ENCODE results near the gene PALMD. TPM values are rescaled to one million over a fixed set of nuclear protein-coding genes. Genes with fewer than 3 reads are reported as not detected.
A peak's percentile ranks its signal among the peaks of the same experiment; 100 is the strongest.

The PALMD gene
- total RNA-seq, 1 experiment from 2014 or later, result not detected

GRCh38 chr1:99621340-99621901 lies 24.5 kb upstream of the PALMD start:
- Histone ChIP-seq H3K9ac (ENCODE audit: extremely low read depth, insufficient read length, low read length) (no peak overlapping the region), H3K79me1 (ENCODE audit: insufficient read depth, low read depth, low read length, poor library complexity, severe bottlenecking) (no peaks in the 10 kb centered on the region), H3K14ac (ENCODE audit: insufficient read depth, low read length) (no peak overlapping the region), H3K9me3 (ENCODE audit: control insufficient read depth, low read depth, low read length) (no peaks in the 10 kb centered on the region), H2BK5ac (ENCODE audit: insufficient read length, low read length) (no peak overlapping the region), H2BK20ac (ENCODE audit: low read depth, low read length, poor library complexity, severe bottlenecking) (no peak overlapping the region), H4K5ac (ENCODE audit: insufficient read length, low read depth, low read length) (no peak overlapping the region), H3T11ph (ENCODE audit: low read length) (no peak overlapping the region), H4K8ac (replicated peaks; ENCODE audit: insufficient read length, low read depth, low read length) (no peak overlapping the region), H2BK120ac (ENCODE audit: low read depth, low read length, poor library complexity, severe bottlenecking) (no peak overlapping the region), H3K4ac (ENCODE audit: low read depth, low read length) (no peak overlapping the region), H3K4me2 (ENCODE audit: insufficient read depth, insufficient read length, low read length) (no peak overlapping the region), H3K27me3 (ENCODE audit: insufficient read depth, low read length) (no peaks in the 10 kb centered on the region), H2AFZ (ENCODE audit: low read length) (peak overlapping the region; percentile 19), H3K27ac (ENCODE audit: insufficient read length, low read depth, low read length) (no peak overlapping the region), H4K91ac (ENCODE audit: insufficient read length, low read depth, low read length) (no peak overlapping the region), H2BK15ac (ENCODE audit: low read depth, low read length) (no peak overlapping the region), H3K56ac (ENCODE audit: insufficient read length, low read depth, low read length) (no peak overlapping the region), H3K79me2 (ENCODE audit: insufficient read depth, low read length) (no peaks in the 10 kb centered on the region), H2AK5ac (ENCODE audit: insufficient read length, low read length) (no peak overlapping the region), H4K20me1 (ENCODE audit: control insufficient read depth, insufficient read depth, insufficient read length) (no peaks in the 10 kb centered on the region), H3K23ac (ENCODE audit: insufficient read length, low read depth, low read length) (no peak overlapping the region), H3K23me2 (ENCODE audit: insufficient read length, low read depth, low read length, poor library complexity, severe bottlenecking) (no peaks in the 10 kb centered on the region), H3K4me1 (ENCODE audit: insufficient read depth, low read length) (peaks cover 2% of the 10 kb centered on the region; the same call in 1 of the 2 replicates), H2BK12ac (ENCODE audit: insufficient read length, low read depth, low read length) (no peak overlapping the region), H3K18ac (ENCODE audit: insufficient read length, low read depth, low read length) (no peak overlapping the region)
- Mint-ChIP-seq H3K4me1 (peaks cover 9 to 12% of the 10 kb centered on the region in 2 experiments), H3K36me3 (ENCODE audit: insufficient read depth in 1 of 3, low read depth in 3 of 3) (no peaks in the 10 kb centered on the region), H3K27me3 (ENCODE audit: low read depth) (no peaks in the 10 kb centered on the region), H3K27ac (peak overlapping the region in 1 of 3 experiments; percentile 20; a peak in 1 of 7 replicates), H3K4me3 (no peak overlapping the region), H3K9me3 (no peaks in the 10 kb centered on the region)
- TF ChIP-seq, protein P1, sequence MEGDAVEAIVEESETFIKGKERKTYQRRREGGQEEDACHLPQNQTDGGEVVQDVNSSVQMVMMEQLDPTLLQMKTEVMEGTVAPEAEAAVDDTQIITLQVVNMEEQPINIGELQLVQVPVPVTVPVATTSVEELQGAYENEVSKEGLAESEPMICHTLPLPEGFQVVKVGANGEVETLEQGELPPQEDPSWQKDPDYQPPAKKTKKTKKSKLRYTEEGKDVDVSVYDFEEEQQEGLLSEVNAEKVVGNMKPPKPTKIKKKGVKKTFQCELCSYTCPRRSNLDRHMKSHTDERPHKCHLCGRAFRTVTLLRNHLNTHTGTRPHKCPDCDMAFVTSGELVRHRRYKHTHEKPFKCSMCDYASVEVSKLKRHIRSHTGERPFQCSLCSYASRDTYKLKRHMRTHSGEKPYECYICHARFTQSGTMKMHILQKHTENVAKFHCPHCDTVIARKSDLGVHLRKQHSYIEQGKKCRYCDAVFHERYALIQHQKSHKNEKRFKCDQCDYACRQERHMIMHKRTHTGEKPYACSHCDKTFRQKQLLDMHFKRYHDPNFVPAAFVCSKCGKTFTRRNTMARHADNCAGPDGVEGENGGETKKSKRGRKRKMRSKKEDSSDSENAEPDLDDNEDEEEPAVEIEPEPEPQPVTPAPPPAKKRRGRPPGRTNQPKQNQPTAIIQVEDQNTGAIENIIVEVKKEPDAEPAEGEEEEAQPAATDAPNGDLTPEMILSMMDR (conservative IDR thresholded peaks at IDR 0.05), result no peak
- no peak for DNase-seq
- WGBS (ENCODE audit: extremely low coverage, insufficient read length, low lambda C conversion rate), result no CpG with 5 or more reads among the region's 8 CpGs

All from H9 (cell line).